Suppressor macrophage treated with lipopolysaccharide for 4 hours (primary cell): ENCODE measurements around the gene PPARG.
"Not testable (repeated sequence)": the region's sequence is repeated elsewhere in the genome, so short reads cannot be mapped to it uniquely, and the experiment has no call there.

Experiments
- DNase-seq: peaks from one replicate; pipeline ENCODE4 v3.0.0-alpha.2; 2020

Gene PPARG

DNA sequence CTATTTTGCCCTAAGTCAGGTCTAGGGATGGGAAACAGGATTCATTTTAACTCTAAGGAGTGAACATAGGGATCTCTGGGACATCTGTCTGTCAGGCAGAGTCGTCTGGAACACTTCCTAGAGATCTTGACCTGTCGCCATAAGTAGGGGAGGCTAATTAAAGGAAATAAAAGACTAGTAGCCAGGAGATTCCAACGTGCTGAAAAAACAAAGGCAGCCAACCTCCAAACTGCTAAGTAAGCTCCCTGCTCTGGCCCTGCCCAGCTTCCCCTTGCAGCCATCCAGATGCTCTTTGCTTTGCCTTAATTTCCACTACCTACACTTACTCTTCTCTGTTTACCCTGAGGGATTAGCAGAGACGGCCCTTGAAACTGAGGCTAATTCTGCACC is 177.0 kb downstream of the PPARG start:
- DNase-seq, result no peak

- DNase-seq, result no peak
These were observed 178.9 kb downstream of the PPARG start for GRCh38 chr3:12467746-12468145.

- DNase-seq, result no peak
These were observed 179.4 kb downstream of the PPARG start for GRCh38 chr3:12468276-12468675.

DNA sequence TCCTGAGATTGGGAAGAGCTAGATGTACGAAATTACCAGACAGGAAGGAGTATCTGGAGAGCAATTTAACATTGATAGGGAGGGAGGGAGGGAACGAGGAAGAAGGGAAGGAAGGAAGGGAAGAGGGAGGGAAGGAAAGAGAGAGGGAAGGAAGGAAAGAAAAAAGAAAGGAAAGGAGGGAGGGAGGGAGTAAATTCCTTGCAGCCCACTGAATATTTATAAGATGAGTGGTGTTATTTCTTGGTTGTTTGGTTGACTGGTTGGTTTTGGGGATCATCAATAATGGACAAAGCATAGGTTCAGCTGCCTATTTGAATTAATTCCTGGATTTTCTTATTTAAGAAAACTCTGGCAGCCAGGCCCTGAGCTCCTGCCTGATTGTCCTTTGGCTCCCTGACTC is 179.9 kb downstream of the PPARG start:
- no peak for DNase-seq

- not testable (repeated sequence) for DNase-seq
These were observed 180.4 kb downstream of the PPARG start for GRCh38 chr3:12469222-12469621.

GRCh38 chr3:12470111-12470510 is 181.2 kb downstream of the PPARG start:
- no peak for DNase-seq

GRCh38 chr3:12470680-12471079 is 181.8 kb downstream of the PPARG start:
- DNase-seq, result no peak

DNA sequence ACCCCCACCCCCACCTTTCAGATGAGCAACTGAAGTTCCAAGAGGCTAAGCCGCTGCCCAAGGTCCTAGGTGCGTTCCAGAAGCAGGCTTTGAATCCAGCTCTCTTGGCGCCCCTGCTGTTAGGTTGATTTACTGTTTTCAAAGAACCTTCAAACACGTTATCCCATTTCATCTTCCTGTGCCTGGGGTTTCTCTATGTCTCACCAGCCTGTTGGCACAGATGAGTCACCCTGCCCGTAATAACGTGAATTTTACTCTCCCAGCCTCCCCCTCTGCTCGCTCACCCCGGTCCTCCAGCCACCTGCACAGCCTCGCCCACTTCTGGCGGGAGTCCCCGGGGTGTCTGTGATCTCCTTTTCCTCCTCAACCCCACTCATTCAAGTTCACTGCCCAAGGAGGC is 182.4 kb downstream of the PPARG start:
- no peak for DNase-seq

GRCh38 chr3:12472000-12472610 is 183.2 kb downstream of the PPARG start:
- no peak for DNase-seq

GRCh38 chr3:12472796-12473195 is 183.9 kb downstream of the PPARG start:
- DNase-seq, result no peak

DNA sequence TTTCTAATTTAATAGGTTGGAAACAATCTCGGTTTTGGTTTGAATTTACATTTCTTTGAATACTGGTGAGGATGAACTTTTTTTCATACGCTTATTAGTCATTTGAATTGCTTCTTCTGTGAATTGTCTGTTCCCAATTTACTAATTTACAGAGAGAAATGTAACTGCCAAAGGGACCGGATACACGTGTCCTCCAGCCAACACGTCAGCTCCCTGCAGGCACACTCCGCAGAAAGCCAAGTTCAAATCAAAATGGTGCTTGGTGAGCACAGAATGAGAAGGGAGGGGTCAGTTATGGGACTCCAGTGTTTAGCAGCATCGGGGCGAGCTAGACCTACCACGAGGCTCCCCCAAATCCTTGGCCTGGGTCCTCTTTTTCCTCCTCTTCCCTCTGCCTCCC is 184.6 kb downstream of the PPARG start:
- no peak for DNase-seq

GRCh38 chr3:12476238-12476897 is 187.5 kb downstream of the PPARG start:
- no peak for DNase-seq

DNA sequence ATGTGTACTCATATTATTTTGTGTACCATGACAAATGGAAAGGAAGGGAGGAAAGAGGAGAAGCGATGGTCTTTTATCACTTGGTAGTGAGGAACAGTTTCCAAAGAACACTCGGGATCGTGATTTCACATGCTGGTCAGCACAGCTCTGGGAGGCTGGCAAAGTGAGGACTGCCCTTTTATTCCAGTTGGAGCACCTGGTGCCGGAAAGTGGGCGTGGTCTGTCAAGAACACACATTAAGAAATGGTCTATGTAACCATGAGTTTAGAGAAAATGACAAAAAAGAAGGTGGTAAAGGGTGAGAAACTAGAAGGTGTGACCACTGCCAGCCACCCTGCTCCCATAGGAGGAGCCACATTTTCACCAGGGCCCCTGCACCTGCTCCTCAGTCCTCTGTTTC is 188.4 kb downstream of the PPARG start:
- DNase-seq, result no peak

GRCh38 chr3:12478326-12478725 is 189.5 kb downstream of the PPARG start:
- no peak for DNase-seq

- DNase-seq, result not testable (repeated sequence)
These were observed 190.3 kb downstream of the PPARG start for GRCh38 chr3:12479198-12479597.

- peak; percentile 67 for DNase-seq
These were observed 191.1 kb downstream of the PPARG start for GRCh38 chr3:12479919-12480427.

- DNase-seq, result no peak
These were observed 194.5 kb downstream of the PPARG start for GRCh38 chr3:12483410-12483809.

- DNase-seq, result no peak
These were observed 195.0 kb downstream of the PPARG start for GRCh38 chr3:12483872-12484197.
